Hypothalamus (tissue), 51 donors: ENCODE results near the gene KAZN.

Experiments
- DNase-seq, 51 donors: peaks; one replicate each; lab custom pipeline; 2025; lab: John Stamatoyannopoulos, UW

Gene KAZN

DNA sequence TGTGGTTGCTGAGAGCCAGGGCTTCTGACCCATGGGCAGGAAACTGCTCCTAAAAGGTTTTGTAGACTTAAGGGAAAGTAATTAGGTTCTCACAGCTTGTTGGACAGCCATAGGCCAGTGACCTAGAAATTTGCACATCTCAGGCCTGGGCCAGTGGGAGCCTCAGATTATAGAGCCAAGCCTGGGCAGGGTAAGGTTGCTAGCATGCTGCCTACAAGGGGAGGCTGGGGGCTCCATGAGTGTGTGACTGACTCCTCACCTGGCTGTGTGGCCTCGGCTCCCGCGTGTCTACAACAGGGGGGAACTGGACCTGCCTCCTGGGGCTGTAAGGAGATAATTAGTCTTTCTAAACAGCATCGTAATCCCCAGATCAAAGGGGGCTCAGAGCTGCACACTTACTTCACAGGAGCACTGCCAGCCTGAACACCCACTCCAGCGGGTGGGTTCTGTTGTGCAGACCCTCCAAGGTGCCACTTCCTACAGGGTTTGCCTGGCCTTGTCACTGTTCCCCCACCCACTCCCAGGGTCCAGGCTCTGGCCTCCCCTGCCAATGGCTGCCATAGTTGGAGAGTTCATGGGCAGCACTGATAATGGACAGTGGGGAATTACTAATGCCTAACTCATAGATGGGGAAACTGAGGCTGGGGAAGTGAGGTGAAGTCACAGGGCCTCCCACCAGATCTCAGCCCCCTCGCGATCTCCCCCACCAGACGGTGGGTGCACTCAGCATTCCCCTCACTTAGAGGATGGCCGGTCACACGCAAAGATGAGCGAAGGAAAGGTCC, 324.6 kb downstream of the KAZN start:
- no peak for DNase-seq

DNA sequence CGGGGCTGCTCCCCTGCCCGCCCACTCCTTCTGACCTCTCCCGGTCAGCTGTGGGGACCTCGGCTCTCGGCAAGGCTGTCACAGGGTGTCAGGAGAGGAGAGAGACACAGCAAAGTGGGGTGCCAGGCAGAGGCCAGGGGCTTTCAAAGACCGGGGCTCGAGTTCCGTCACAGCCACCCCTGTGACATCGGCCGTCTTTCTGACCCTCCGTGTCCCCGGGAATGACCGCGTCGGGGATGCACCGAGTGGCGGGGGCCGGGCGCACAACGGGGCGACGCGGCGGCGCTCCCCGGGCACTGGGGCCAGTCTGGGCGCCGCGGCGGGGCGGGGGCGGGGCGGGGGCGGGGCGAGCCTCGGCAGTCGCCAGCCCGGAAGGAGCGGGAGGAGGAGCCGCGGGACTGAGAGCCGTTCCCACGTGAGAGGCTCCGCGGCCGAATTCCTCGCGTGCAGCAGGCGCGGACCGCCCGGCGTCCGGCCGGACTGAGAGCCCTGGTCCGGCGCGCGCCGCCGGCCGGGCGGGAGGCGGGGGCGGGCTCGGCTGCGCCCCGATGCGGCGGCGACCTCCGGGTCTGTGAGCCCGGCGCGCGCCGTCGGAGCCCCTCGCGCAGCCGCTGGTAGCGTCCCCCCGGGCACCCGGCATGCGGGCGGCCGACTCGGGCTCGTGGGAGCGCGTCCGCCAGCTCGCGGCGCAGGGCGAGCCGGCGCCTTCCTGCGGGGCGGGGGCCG, 325.4 kb downstream of the KAZN start:
- DNase-seq: peak in 44 of 51 donors; percentile 9 to 73 (median 48)

DNA sequence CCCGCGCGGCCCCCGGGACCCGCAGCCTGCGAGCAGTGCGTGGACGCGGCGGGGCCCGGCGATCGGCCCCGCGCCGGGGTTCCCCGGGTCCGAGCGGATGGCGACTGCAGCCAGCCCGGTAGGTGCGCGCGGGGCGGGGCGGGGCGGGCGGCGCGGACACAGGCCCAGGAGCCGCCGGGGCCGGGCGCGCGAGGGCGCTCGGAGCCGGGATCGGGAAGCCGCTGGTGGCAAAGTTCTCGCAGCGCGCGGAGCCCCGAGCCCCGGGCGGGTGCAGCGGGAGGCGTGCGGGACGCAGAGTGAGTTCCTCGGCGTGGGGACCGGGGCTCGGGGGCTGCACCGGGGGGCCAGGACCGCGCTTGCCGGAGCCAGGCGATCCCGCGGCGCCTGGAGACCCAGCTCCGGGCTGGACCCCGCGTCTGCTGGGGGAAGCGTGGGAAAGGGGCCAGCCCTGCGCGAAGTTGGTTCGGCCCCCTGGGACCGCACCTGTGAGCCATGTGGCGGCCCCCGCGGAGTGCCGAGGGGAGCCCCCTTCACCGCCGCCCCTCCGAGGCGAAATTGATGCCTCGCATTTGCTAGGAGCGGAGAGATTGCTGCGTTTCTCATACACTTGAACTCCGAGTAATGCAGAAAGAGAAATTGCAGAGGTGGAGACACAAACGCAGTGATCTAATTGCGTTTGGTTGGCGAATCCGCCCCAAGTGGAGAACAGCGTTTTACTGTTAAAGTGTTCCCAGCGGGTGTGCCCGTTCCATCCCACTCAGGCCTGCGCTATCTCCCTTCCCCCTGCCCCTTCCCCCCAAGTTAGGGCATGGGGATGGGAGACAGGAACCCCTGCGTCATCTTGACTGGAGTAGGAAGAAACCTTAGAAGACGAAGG, 326.2 kb downstream of the KAZN start:
- peak in 36 of 51 donors; percentile 12 to 78 (median 42) for DNase-seq

DNA sequence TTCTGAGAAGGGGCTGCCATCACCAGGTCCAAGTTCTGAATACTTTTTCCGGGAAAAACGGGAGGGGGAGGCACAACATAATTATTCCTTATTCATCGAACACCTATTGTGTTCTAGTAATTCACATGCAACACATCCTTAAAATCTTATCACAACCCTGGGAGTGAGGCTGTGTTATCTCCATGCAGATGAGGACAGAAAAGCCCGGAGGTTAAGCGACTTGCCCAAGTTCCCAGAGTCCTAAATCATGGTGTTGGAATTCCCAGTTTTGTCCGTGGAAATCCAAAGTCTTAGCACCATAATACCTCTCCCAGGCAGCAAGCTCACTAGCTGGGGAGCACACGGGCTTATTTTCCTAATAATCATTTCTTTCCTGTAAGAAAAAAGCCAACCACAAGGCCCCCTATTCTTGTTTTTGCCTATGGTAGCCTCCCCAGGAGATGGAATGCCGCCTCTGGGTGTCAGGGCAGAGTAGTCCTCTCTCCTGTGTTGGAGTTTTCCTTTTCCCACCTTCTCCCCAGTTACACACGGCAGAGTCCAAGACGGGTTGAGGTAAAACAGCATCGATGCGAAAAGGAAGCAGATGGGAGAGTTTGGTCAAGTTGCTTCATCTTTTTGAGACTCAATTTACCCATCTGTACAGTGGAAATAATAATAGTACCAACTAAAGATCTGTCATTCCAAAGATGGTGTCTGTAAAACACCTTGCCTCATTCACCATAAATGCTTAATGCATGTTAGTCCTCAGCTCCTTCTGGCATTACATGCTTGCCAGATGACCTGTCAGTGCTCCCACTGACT, 327.1 kb downstream of the KAZN start:
- DNase-seq: no peak

DNA sequence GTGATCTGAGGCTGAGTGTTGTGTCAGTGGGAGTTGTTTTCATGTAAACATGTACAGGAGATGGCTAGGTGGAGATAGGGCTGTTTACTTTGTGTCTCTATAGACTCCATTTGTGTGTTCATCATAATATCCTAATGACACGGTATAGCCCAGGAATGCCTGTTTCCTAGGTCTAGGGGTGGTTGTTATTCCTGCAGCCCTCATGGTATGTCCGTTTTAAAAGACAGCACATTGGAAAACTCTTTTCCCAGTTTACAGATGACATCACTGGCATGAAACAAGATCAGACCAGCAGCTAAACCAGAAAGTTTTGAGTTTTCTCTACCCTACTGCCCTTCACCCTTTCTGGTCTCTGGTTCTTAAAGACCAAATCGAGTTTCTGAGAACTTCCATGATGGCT, 327.7 kb downstream of the KAZN start:
- no peak for DNase-seq

DNA sequence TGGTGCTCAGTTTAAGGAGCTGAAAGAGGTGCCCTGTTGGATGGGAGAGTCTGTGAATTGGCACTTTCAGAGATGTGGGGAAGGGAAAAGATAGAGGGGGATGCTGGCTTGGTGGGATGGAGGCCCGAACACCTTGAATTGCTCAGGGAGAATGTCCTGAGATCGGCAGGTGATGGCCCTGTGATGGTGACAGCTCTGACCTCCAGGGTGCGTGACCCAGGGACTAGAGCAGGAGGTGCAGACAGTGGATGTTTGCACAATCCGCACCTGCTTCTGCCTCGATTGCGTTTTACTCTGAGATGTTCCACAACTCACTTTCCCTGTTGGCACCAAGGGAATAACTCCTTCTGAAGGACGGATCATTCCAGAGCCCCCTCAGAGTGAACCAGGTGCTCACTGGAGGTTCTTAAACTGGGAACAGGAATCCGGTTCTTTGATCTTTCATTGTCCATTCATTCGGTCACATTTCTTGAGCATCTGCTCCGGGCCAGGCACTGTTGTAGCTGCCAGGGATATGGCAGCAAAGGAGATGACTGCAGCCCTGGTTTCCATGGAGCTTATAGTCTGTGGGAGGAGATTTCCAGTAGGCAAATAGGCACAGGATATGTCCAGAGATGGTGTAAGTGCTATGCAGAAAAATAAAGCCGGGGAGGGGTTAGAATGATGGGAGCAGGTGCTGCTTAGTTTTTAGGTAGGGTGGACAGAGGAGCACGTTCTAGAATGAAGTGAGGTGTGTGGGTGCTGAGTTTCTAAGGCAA, 328.5 kb downstream of the KAZN start:
- DNase-seq: no peak

DNA sequence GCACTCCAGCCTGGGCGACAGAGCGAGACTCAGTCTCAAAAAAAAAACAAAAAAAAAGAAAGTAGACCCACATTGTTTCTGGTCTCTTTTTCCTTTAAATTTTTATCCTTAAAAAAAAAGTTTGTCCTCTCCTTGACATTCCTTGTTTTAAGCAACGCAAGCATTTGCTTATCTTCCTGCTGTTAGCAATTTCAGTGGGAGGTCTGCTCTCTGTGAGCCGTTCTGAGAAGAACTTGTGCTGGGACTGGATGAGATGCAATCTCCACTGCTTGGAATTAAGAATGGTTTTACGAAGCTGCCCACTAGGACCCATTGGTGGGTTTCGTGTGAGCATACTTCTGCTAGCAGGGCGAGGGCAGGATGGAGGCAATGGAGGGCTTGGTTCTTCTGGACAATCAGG, 329.9 kb downstream of the KAZN start:
- no peak for DNase-seq

DNA sequence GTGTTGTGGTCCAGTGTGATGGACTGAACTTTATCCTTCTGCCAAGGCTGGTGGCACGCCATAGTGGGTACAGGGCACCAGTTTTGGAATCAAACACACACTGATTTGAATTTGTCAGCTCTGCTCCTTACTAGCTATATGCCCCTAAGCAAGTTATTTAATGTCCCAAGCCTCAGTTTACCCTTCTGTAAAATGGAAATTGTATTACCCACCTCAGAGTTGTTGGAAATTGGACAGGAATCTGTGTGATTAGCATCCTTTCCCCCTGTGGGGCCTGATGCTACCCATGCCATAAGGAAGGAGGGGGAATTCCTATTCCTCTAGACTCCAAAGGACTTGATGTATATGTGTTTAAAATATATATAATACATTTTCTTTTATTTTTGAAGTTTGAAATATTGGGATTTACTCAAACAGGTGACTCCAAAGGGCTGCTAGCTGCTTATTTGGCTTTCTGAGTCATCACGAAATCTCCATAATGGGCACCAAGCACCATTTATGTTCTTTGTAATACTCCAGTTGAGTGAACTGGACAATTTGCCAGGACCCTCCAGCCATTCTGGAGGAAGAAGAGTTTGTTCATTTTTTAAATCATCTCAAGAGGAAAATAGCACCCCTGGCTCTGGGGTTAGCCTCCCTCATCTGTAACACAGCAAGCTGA, 330.5 kb downstream of the KAZN start:
- no peak for DNase-seq

DNA sequence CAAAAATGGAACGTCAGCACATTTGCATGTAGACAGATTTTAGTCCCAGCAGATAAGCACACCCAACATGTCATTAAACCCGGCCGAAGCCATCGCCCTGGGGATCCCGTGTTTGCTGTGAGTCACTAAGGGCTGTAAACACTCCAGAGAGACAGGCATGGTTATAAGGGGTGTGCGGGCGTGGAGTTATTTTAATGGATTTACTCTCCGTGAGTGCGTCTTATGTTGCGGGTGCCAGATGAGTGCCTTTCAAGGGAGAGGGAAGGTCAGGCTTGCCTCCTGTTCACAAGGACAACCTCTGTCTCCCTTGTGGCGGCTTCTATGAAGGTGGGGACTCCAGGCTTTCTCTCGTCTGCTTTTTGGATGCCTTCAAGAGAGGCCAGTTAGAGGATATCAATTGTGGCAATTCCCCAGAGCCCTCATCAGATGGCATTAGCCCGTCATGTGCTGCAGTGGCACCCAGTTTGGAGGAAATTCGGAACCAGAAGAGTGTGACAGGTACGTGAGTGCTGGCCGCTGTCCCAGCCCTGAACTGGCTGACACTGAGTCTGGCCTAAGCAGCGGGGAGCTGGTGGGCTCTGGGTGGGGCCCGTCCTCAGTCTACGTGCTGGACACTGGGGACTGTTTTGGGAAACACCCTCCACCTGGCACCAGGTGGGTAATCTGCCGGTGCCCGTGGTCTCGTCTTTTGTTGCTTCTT, 331.2 kb downstream of the KAZN start:
- peak in 1 of 51 donors; percentile 30 for DNase-seq

DNA sequence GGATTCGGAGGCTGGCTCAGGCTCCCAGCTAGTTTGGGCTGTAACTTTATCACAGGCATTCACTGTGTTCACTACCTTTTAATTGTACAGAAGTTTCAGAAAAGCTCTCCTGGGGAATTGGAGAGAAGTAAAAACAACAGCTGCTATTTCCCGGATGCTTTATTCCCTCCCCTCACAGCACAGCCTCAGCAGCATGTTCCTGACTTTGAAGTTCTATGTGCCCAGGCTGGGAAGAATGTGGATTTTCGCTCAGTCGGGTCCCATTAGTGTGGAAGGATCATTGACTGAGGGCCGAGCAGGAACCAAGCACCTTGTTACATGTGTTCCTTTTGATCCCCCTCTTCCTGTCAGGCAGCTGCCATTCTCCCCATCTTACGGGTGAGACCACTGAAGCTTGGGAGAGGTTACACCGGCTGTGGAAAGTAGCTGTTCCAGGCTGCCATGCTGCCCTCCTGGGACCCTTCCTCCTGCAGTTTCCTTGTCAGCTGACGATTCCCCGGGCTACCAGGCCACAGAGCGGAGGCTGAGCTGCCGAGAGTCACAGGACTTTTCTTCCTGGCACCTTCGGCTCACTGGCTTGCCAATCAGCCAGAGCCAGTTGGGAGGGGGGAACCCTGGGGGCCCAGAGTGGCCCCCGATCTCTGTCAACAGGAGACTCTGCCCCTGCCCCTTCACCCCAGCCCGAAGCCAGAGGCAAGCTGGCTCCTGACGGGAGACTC, 331.9 kb downstream of the KAZN start:
- DNase-seq: peak in 6 of 51 donors; percentile 15 to 35 (median 29)

DNA sequence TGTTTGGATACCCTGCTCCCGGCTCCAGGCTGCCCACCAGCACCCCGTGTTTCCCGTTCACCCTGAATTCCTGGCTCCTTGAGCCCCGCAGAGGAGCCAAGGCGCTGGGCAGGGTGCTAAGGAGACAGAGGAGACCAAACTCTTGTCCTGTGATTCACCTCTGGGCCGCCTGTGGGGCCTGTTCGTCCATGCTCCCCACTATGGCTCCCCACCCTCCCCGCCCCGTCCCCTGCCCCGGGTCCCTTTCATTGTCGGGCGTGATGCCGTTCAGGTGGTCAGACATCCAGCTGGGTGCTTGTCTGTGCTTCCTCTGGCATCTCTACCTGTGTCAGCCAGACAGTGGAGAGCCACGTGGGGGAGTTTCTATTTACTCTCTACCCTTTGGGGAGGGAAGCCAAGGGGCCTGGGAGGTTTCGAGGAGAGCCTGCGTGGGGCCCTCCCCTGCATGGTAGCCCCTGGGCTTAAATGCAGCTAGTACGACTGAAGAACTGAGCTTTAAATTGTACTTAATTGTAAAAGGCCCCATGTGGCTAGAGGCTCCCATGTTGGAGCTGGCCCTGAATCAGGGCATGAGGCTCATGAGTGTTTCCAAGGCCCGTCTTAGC, 333.7 kb downstream of the KAZN start:
- no peak for DNase-seq

DNA sequence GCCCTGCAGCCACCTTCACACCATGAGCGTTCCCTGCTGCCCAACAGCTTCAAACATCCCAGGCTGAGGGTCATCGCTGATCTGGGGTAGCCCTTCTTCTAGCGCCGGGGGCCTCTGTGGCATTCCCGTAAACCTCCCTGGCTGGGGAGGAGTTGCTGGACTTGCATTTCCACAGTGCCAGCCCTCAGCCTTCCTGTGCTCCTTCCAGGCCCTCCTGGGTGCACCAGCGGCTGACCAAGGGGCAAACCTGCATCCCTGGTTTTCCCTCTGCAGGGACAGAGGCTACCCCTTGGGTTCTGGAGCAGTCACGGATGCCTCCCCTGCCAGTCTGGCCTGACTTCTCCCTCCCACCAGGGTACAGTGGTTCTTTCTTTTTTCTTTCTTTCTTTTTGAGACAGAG, 336.4 kb downstream of the KAZN start:
- no peak for DNase-seq

DNA sequence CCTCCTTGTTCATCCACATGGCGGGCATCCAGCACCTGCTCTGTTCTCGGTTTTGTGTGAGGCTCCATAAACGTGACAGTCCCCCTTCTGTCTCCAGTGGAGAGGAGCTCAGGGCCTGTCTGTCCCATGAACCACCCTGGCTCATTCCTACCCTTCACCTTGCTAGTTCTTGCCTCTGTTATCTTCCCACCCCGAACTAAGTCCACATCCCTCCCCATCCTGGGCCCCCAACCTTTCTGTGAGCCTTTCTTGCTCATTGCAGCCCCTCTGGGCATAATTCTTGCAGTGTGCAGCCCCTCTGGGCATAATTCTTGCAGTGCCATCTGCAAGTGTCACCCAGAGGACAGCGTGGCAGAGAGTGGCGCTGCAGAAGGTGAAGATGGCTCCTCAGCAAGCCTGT, 338.3 kb downstream of the KAZN start:
- no peak for DNase-seq

DNA sequence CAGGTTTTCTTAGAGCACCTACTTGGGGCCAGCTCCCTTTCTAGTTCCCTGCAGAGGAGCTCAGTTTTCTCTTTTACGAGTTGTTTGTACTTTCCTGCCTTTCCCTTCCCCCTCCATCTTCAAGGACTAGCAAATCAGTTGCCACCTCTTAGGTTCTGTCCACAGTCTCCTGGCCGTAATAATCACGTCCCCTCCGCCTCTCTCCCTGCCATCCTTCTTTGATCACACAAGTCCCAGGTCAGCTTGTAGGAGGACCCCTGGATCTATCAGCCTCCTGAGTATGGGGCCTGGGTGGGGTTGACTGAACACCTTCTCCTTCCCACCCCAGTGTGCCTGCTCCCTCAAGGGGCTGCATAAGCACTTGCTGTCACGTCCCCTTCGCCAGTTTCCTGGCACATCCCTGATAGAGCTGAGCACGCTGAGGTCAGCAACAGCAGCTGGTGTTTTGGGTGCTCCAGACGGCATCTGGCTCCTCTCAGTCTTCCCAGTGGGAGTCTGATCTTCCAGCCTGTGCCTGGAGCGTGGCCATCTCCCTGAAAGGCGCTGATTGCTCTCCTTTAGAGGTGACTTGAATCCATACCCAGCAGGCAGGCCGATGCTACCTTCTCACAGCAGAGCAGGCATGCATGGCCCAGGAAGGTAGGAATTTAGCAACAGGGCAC, 338.9 kb downstream of the KAZN start:
- no peak for DNase-seq

DNA sequence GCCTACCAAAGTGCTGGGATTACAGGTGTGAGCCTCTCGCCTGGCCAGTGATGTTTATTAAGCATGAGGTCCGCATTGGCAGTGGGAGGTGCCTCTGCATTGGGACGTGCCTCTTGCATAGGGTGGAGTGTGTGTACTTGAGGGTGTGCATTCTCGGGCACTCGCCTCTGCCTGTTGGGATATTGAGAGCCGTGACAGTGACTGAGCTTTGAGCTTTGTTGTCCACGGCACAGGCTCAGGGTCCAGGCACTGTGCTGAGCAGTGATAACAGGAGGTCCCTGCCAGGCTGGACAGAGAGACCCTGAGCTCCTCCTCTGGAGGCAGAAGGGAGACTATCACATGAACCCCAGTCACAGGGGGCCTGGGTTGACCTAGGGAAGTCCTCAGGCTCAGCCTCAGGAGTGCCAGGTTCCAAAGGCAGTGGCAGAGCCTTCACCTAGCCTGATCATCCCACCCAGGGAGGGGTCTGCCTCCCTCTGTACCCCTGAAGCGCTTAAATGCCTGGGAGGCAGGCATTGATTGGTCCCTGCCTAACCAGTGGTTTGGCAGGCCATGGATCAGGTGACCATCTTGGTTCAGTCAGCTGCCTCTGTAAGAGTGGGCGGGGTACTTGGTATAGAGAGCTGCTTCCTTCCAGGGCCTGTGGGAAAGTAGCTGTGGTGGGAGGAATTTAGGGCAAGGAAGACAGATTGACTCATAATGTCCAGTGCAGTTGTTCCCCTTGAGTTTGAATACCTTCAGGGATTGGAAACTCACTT, 341.2 kb downstream of the KAZN start:
- no peak for DNase-seq

DNA sequence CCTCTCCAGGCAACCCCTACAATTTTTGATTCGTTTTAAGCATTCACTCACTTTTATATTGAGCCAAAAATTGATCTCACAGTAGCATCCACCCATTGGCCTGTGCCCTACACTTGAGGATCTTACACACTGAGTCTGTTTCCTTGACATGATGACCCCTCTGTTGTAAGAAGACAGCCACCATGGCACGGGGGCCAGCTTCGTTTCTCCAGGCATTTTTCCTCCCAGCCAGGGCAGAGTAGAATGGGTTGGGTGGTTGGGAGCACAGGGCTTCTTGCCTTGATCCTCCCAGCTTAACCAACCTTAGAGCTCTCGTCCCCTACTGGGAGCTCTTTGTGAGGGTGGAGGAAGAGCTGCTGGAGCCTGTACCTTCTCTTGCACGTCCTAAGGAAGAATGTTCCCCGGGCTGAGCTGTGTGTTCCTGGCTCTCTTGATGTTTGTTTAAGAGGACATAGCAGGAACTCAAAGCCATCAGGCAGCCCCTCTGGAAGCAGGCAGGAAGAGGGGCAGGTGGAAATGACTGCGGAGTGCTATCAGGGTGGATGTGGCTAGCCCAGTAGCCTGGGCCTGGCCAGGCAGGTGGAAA, 341.9 kb downstream of the KAZN start:
- no peak for DNase-seq
